BLaER1 treated with 17β-estradiol and CSF1 and Interleukin-3, amounts not matched to agents 10 nM and 100 nM (cell line): ENCODE data around the gene GNAI3.
A peak's percentile ranks its signal among the peaks of the same experiment; 100 is the strongest.

Experiments
- H3K27ac ChIP-seq, 11 experiments: shearing (Covaris generic); formaldehyde crosslinking; 2 replicates each; pipeline ENCODE4 v1.8.1; 2022
- H3K27me3 ChIP-seq, 11 experiments: shearing (Covaris generic); formaldehyde crosslinking; 2 replicates each; pipeline ENCODE4 v1.8.1; 2022
- H3K36me3 ChIP-seq, 11 experiments: shearing (Covaris generic); formaldehyde crosslinking; 2 replicates each; pipeline ENCODE4 v1.8.1; 2022
- H3K4me1 ChIP-seq, 10 experiments: shearing (Covaris generic); formaldehyde crosslinking; 2 replicates each; pipeline ENCODE4 v1.8.1; 2022
- H3K4me2 ChIP-seq, 11 experiments: shearing (Covaris generic); formaldehyde crosslinking; 2 replicates each; pipeline ENCODE4 v1.8.1; 2022
- H3K4me3 ChIP-seq, 10 experiments: shearing (Covaris generic); formaldehyde crosslinking; 2 replicates each; pipeline ENCODE4 v1.8.1; 2022
- H3K9ac ChIP-seq, 11 experiments: shearing (Covaris generic); formaldehyde crosslinking; 2 replicates each; pipeline ENCODE4 v1.8.1; 2022
- H3K9me3 ChIP-seq, 11 experiments: shearing (Covaris generic); formaldehyde crosslinking; replicated peaks in 1 of 11; 2 replicates each; pipeline ENCODE4 v1.8.1; 2022
- H4K20me1 ChIP-seq, 11 experiments: shearing (Covaris generic); formaldehyde crosslinking; 2 replicates each; pipeline ENCODE4 v1.8.1; 2022
- Cebpa-rat ChIP-seq, 11 experiments: shearing (Covaris generic); IDR thresholded peaks; 2 replicates each; pipeline ENCODE4 v1.8.1; 2022

The GNAI3 gene

GRCh38 chr1:109531380-109531779 lies 17.0 kb upstream of the GNAI3 start:
- Histone ChIP-seq H4K20me1 (no peaks in the 10 kb centered on the region; a peak in 1 of 22 replicates), H3K27ac (no peak overlapping the region), H3K36me3 (no peaks in the 10 kb centered on the region), H3K27me3 (no peaks in the 10 kb centered on the region), H3K4me3 (no peak overlapping the region), H3K4me1 (peaks cover 11 to 73% (median 58%) of the 10 kb centered on the region in 10 experiments; a peak in 19 of 20 replicates), H3K9me3 (no peaks in the 10 kb centered on the region), H3K4me2 (peak overlapping the region; percentile 2 to 86 (median 81); a peak in 19 of 22 replicates), H3K9ac (peak overlapping the region in 5 of 11 experiments; percentile 15 to 60 (median 22); a peak in 7 of 22 replicates)
- TF ChIP-seq Cebpa-rat (IDR thresholded peaks at IDR 0.05): no peak

- peak overlapping the region in 4 of 11 experiments; percentile 34 to 68 (median 62); a peak in 4 of 22 replicates for H3K9ac ChIP-seq
Measured at GRCh38 chr1:109531826-109532364, 16.5 kb upstream of the GNAI3 start.

GRCh38 chr1:109532365-109533136 lies 15.9 kb upstream of the GNAI3 start:
- H3K27ac ChIP-seq: peak overlapping the region; percentile 34 to 72 (median 64); a peak in 21 of 22 replicates
- peak overlapping the region; percentile 49 to 72 (median 60); a peak in 20 of 22 replicates for H3K9ac ChIP-seq

More at GRCh38 chr1:109531826-109532364, 16.5 kb upstream of the GNAI3 start:
- Histone ChIP-seq H3K4me1 (peaks cover 11 to 75% (median 59%) of the 10 kb centered on the region in 10 experiments; a peak in 19 of 20 replicates), H3K27me3 (no peaks in the 10 kb centered on the region), H3K36me3 (no peaks in the 10 kb centered on the region), H3K27ac (no peak overlapping the region), H4K20me1 (no peaks in the 10 kb centered on the region; a peak in 2 of 22 replicates), H3K9me3 (no peaks in the 10 kb centered on the region), H3K4me3 (no peak overlapping the region), H3K4me2 (peak overlapping the region; percentile 74 to 97 (median 82); a peak in 21 of 22 replicates)
- TF ChIP-seq Cebpa-rat (IDR thresholded peaks at IDR 0.05): no peak

GRCh38 chr1:109534307-109534858 lies 14.0 kb upstream of the GNAI3 start:
- no peak for TF ChIP-seq Cebpa-rat (IDR thresholded peaks at IDR 0.05)
- Histone ChIP-seq H3K4me1 (peaks cover 11 to 57% (median 47%) of the 10 kb centered on the region in 10 experiments; a peak in 19 of 20 replicates), H3K4me2 (no peak overlapping the region)

More at GRCh38 chr1:109532365-109533136, 15.9 kb upstream of the GNAI3 start:
- H3K4me2 ChIP-seq: peak overlapping the region; percentile 74 to 97 (median 82)
- H3K36me3 ChIP-seq: no peaks in the 10 kb centered on the region
- H3K27me3 ChIP-seq: no peaks in the 10 kb centered on the region
- TF ChIP-seq Cebpa-rat (IDR thresholded peaks at IDR 0.05): no peak
- H3K4me1 ChIP-seq: peaks cover 11 to 69% (median 54%) of the 10 kb centered on the region in 10 experiments; a peak in 19 of 20 replicates
- peak overlapping the region in 7 of 10 experiments; percentile 7 to 57 (median 42); a peak in 12 of 20 replicates for H3K4me3 ChIP-seq
- no peaks in the 10 kb centered on the region for H3K9me3 ChIP-seq
- no peaks in the 10 kb centered on the region; a peak in 2 of 22 replicates for H4K20me1 ChIP-seq

GRCh38 chr1:109535481-109535880 lies 12.9 kb upstream of the GNAI3 start:
- Histone ChIP-seq H3K4me1 (peaks cover 11 to 47% (median 36%) of the 10 kb centered on the region in 10 experiments; a peak in 19 of 20 replicates), H4K20me1 (no peaks in the 10 kb centered on the region; a peak in 2 of 22 replicates), H3K27ac (no peak overlapping the region), H3K4me3 (no peak overlapping the region; a peak in 1 of 20 replicates), H3K4me2 (peak overlapping the region in 8 of 11 experiments; percentile 20 to 68 (median 51); a peak in 12 of 22 replicates), H3K36me3 (no peaks in the 10 kb centered on the region), H3K9ac (peak overlapping the region in 7 of 11 experiments; percentile 16 to 52 (median 19); a peak in 6 of 22 replicates), H3K27me3 (no peaks in the 10 kb centered on the region), H3K9me3 (no peaks in the 10 kb centered on the region)
- TF ChIP-seq Cebpa-rat (IDR thresholded peaks at IDR 0.05): no peak

More at GRCh38 chr1:109534307-109534858, 14.0 kb upstream of the GNAI3 start:
- H3K36me3 ChIP-seq: no peaks in the 10 kb centered on the region
- H3K27me3 ChIP-seq: no peaks in the 10 kb centered on the region
- no peaks in the 10 kb centered on the region; a peak in 2 of 22 replicates for H4K20me1 ChIP-seq
- no peak overlapping the region for H3K4me3 ChIP-seq
- no peak overlapping the region for H3K27ac ChIP-seq
- no peak overlapping the region; a peak in 1 of 22 replicates for H3K9ac ChIP-seq
- no peaks in the 10 kb centered on the region for H3K9me3 ChIP-seq

- H3K4me1 ChIP-seq: peaks cover 11 to 47% (median 36%) of the 10 kb centered on the region in 10 experiments; a peak in 19 of 20 replicates
- H3K9me3 ChIP-seq: no peaks in the 10 kb centered on the region
- H3K27me3 ChIP-seq: no peaks in the 10 kb centered on the region; a peak in 1 of 22 replicates
- H3K27ac ChIP-seq: no peak overlapping the region
- H3K36me3 ChIP-seq: no peaks in the 10 kb centered on the region
- peak overlapping the region in 7 of 11 experiments; percentile 16 to 52 (median 23); a peak in 4 of 22 replicates for H3K9ac ChIP-seq
- H3K4me3 ChIP-seq: no peak overlapping the region; a peak in 1 of 20 replicates
- no peaks in the 10 kb centered on the region; a peak in 2 of 22 replicates for H4K20me1 ChIP-seq
- TF ChIP-seq Cebpa-rat (IDR thresholded peaks at IDR 0.05): no peak
- H3K4me2 ChIP-seq: peak overlapping the region in 8 of 11 experiments; percentile 20 to 68 (median 51); a peak in 12 of 22 replicates
Measured at GRCh38 chr1:109535971-109536491, 12.4 kb upstream of the GNAI3 start.

GRCh38 chr1:109537450-109538178 lies 10.8 kb upstream of the GNAI3 start:
- no peak overlapping the region for H3K4me2 ChIP-seq
- H3K36me3 ChIP-seq: no peaks in the 10 kb centered on the region
- H3K9ac ChIP-seq: no peak overlapping the region
- H3K4me1 ChIP-seq: peaks cover 2 to 35% (median 24%) of the 10 kb centered on the region in 10 experiments; a peak in 19 of 20 replicates
- no peaks in the 10 kb centered on the region; a peak in 2 of 22 replicates for H4K20me1 ChIP-seq
- H3K27me3 ChIP-seq: no peaks in the 10 kb centered on the region; a peak in 1 of 22 replicates
- no peaks in the 10 kb centered on the region for H3K9me3 ChIP-seq
- H3K27ac ChIP-seq: no peak overlapping the region
- no peak overlapping the region for H3K4me3 ChIP-seq
- TF ChIP-seq Cebpa-rat (IDR thresholded peaks at IDR 0.05): no peak
